ENCODE measurements around the gene RAG1.

- TF ChIP-seq CTCF (conservative IDR thresholded peaks at IDR 0.05; ENCODE audit: low read length), result no peak
- TF ChIP-seq EZH2phosphoT487 (IDR thresholded peaks at IDR 0.05; ENCODE audit: borderline replicate concordance), result no peak
Measured at GRCh38 chr11:36569095-36569494, 1.3 kb downstream of the RAG1 start.
